Measurements from ENCODE around the gene SLC6A3.

DNA sequence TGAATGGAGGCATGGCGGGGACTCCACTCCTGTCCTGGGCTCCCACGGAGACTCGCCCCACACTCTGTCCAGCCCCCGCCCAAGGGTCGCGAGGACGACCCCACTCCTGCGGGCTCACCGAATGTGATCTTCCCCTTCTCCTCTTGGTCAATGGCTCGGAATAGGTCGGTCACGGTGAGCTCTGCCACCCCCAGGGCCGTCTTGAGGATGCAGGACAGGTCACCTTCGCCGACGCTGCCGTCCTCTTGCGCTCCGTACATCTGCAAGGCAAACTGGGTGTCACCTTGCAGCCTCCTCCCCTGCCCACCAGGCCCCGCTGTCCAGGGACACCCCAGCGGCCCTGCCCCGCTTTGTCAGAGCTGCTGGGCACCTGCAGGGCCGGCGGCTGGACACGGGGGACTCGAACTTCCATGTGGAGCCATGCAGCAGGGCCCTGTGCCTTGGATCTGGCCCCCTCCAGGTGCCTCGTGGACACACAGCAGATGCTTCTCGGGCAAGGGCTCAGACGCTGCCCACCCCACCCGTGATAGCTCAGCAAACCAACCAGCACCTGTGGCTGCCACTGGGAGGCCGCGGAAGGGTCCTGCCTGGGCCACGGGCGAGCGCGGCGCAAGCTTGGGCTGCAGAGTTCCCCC is 21.5 kb upstream of the SLC6A3 start:
- TF ChIP-seq POLR2AphosphoS5 (IDR thresholded peaks at IDR 0.05; ENCODE audit: low read depth): no peak
- TF ChIP-seq, protein P1, sequence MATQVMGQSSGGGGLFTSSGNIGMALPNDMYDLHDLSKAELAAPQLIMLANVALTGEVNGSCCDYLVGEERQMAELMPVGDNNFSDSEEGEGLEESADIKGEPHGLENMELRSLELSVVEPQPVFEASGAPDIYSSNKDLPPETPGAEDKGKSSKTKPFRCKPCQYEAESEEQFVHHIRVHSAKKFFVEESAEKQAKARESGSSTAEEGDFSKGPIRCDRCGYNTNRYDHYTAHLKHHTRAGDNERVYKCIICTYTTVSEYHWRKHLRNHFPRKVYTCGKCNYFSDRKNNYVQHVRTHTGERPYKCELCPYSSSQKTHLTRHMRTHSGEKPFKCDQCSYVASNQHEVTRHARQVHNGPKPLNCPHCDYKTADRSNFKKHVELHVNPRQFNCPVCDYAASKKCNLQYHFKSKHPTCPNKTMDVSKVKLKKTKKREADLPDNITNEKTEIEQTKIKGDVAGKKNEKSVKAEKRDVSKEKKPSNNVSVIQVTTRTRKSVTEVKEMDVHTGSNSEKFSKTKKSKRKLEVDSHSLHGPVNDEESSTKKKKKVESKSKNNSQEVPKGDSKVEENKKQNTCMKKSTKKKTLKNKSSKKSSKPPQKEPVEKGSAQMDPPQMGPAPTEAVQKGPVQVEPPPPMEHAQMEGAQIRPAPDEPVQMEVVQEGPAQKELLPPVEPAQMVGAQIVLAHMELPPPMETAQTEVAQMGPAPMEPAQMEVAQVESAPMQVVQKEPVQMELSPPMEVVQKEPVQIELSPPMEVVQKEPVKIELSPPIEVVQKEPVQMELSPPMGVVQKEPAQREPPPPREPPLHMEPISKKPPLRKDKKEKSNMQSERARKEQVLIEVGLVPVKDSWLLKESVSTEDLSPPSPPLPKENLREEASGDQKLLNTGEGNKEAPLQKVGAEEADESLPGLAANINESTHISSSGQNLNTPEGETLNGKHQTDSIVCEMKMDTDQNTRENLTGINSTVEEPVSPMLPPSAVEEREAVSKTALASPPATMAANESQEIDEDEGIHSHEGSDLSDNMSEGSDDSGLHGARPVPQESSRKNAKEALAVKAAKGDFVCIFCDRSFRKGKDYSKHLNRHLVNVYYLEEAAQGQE (IDR thresholded peaks at IDR 0.05; ENCODE audit: insufficient replicate concordance, low read depth): no peak
- TF ChIP-seq, protein P2, sequence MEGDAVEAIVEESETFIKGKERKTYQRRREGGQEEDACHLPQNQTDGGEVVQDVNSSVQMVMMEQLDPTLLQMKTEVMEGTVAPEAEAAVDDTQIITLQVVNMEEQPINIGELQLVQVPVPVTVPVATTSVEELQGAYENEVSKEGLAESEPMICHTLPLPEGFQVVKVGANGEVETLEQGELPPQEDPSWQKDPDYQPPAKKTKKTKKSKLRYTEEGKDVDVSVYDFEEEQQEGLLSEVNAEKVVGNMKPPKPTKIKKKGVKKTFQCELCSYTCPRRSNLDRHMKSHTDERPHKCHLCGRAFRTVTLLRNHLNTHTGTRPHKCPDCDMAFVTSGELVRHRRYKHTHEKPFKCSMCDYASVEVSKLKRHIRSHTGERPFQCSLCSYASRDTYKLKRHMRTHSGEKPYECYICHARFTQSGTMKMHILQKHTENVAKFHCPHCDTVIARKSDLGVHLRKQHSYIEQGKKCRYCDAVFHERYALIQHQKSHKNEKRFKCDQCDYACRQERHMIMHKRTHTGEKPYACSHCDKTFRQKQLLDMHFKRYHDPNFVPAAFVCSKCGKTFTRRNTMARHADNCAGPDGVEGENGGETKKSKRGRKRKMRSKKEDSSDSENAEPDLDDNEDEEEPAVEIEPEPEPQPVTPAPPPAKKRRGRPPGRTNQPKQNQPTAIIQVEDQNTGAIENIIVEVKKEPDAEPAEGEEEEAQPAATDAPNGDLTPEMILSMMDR (IDR thresholded peaks at IDR 0.05; ENCODE audit: insufficient read depth, low read length): no peak
- TF ChIP-seq GABPA (IDR thresholded peaks at IDR 0.05; ENCODE audit: low read depth): no peak
- TF ChIP-seq SPI1 (IDR thresholded peaks at IDR 0.05; ENCODE audit: borderline replicate concordance, low read depth): no peak
